Gastrocnemius medialis (tissue), 4 donors: ENCODE data around the gene ZNF718. TPM values are rescaled to one million over a fixed set of nuclear protein-coding genes. Genes with fewer than 3 reads are reported as not detected.
A peak's percentile ranks its signal among the peaks of the same experiment; 100 is the strongest.
"Not testable (repeated sequence)": the region's sequence is repeated elsewhere in the genome, so short reads cannot be mapped to it uniquely, and the experiment has no call there.

ENCODE experiments used
- ATAC-seq, 2 donors: fragments of 150-250 bp; one replicate each; pipeline ENCODE4 v1.9.1; 2016
- DNase-seq, 2 donors: peaks; one replicate each; pipeline ENCODE4 v3.0.0-alpha.2; 2019
- H3K27ac ChIP-seq, 4 donors: fragments of 200-600 bp; sonication (generic); 1 replicate in 1 of 4; 2 replicates in 3 of 4; pipeline ENCODE4 v1.5.1; 2016 to 2018; ENCODE audit warnings: mild to moderate bottlenecking in 2 of 4, moderate library complexity in 1 of 4
- H3K27me3 ChIP-seq, 3 donors: fragments of 200-600 bp; sonication (generic) in 2 of 3; 1 replicate in 1 of 3; 2 replicates in 2 of 3; pipeline versions ENCODE4 v1.5.1 to v1.6.0; 2016 to 2019; ENCODE audit warnings: mild to moderate bottlenecking in 1 of 3, moderate library complexity in 1 of 3
- H3K36me3 ChIP-seq, 2 donors: fragments of 200-600 bp; sonication (generic) in 1 of 2; one replicate each; pipeline ENCODE4 v1.5.1; 2017 to 2018
- H3K4me1 ChIP-seq, 2 donors: fragments of 200-600 bp; sonication (generic) in 1 of 2; one replicate each; pipeline ENCODE4 v1.5.1; 2016 to 2017; ENCODE audit warnings: mild to moderate bottlenecking in 2 of 2
- H3K4me3 ChIP-seq, 4 donors: fragments of 200-600 bp; sonication (generic) in 3 of 4; 1 replicate in 1 of 4; 2 replicates in 3 of 4; pipeline ENCODE4 v1.5.1; 2016 to 2019; ENCODE audit warnings: mild to moderate bottlenecking in 2 of 4
- H3K9me3 ChIP-seq, 3 donors: fragments of 200-600 bp; sonication (generic) in 2 of 3; 1 replicate in 1 of 3; 2 replicates in 2 of 3; pipeline ENCODE4 v1.5.1; 2016 to 2019
- POLR2A ChIP-seq, 2 donors: fragments of 450-650 bp; IDR thresholded peaks; one replicate each; pipeline ENCODE4 v1.6.1; 2017; ENCODE audit warnings: antibody characterized with exemption in 2 of 2, mild to moderate bottlenecking in 2 of 2, moderate library complexity in 2 of 2
- in situ Hi-C, 4 donors: fragments of 200-750 bp; cut with MboI; loops; one replicate each; pipeline versions ENCODE4 v1.15.0 to v1.8.0; 2017; ENCODE audit warnings: low sequenced_read_pairs in 4 of 4
- intact Hi-C: fragments of 100-400 bp; cut with DNase I; formaldehyde crosslinking; loops from one replicate; pipeline ENCODE4 v1.15.1; 2023; ENCODE audit warnings: low total_unique reads
- total RNA-seq, 4 donors: library from RNA; depleted of rRNA; stranded (reverse); fragments of >200 nt; gene quantifications; one replicate each; pipeline versions ENCODE4 v1.1.0 to v1.2.3, GENCODE V29; 2016
- TF ChIP-seq, protein P1 (sequence below), 5 experiments: fragments of 450-650 bp in 3 of 5; fragments of 200-600 bp in 2 of 5; sonication (generic) in 2 of 5; IDR thresholded peaks in 4 of 5; conservative IDR thresholded peaks in 1 of 5; 1 replicate in 4 of 5; 2 replicates in 1 of 5; pipeline ENCODE4 v1.5.1; 2016 to 2019; ENCODE audit warnings: antibody characterized with exemption in 5 of 5, mild to moderate bottlenecking in 3 of 5, moderate library complexity in 3 of 5

ZNF718 gene
- total RNA-seq: 1 to 10 TPM; 1.1 to 1.3 (median 1.3) TPM

GRCh38 chr4:124275-125081, at the start of gene ZNF718:
Gene ZNF718 (plus strand): TSS chr4:124501. CDS start chr4:124671, 170 bp downstream.
- H3K27me3 ChIP-seq: no peaks in the 10 kb centered on the region
- peak within 1 kb of the TSS; percentile 80 to 82 (median 82) for H3K27ac ChIP-seq
- peak within 1 kb of the TSS; percentile 73 to 93 (median 84) for H3K4me3 ChIP-seq
- H3K9me3 ChIP-seq: no peaks in the 10 kb centered on the region
- ATAC-seq (peak; percentile 99 to 100), DNase-seq (peak; percentile 78 to 79)
- H3K4me1 ChIP-seq: no peaks in the 10 kb centered on the region
- TF ChIP-seq, protein P1, sequence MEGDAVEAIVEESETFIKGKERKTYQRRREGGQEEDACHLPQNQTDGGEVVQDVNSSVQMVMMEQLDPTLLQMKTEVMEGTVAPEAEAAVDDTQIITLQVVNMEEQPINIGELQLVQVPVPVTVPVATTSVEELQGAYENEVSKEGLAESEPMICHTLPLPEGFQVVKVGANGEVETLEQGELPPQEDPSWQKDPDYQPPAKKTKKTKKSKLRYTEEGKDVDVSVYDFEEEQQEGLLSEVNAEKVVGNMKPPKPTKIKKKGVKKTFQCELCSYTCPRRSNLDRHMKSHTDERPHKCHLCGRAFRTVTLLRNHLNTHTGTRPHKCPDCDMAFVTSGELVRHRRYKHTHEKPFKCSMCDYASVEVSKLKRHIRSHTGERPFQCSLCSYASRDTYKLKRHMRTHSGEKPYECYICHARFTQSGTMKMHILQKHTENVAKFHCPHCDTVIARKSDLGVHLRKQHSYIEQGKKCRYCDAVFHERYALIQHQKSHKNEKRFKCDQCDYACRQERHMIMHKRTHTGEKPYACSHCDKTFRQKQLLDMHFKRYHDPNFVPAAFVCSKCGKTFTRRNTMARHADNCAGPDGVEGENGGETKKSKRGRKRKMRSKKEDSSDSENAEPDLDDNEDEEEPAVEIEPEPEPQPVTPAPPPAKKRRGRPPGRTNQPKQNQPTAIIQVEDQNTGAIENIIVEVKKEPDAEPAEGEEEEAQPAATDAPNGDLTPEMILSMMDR (IDR thresholded peaks at IDR 0.05 in 4 of 5, conservative IDR thresholded peaks at IDR 0.05 in 1 of 5): no peak
- peak; percentile 53 to 69 for TF ChIP-seq POLR2A (IDR thresholded peaks at IDR 0.05)
- in situ Hi-C loops: no loop called here
- peaks cover 0 to 6% of the 10 kb centered on the region in 2 donors for H3K36me3 ChIP-seq
- intact Hi-C loops: no loop called here

GRCh38 chr4:85951-86350, 38.4 kb upstream of the ZNF718 start:
- ATAC-seq: no peak
- H3K4me1 ChIP-seq: no peaks in the 10 kb centered on the region
- no peaks in the 10 kb centered on the region for H3K27me3 ChIP-seq
- no peak overlapping the region for H3K27ac ChIP-seq
- peaks cover 38 to 85% (median 57%) of the 10 kb centered on the region in 3 donors for H3K9me3 ChIP-seq
- in situ Hi-C loops (no loop called here), intact Hi-C loops (no loop called here)
- H3K4me3 ChIP-seq: peak overlapping the region in 1 of 4 donors; percentile 33
- TF ChIP-seq, protein P1 (IDR thresholded peaks at IDR 0.05 in 4 of 5, conservative IDR thresholded peaks at IDR 0.05 in 1 of 5): no peak
- DNase-seq: no peak
- peaks cover 21 to 81% of the 10 kb centered on the region in 2 donors for H3K36me3 ChIP-seq

DNA sequence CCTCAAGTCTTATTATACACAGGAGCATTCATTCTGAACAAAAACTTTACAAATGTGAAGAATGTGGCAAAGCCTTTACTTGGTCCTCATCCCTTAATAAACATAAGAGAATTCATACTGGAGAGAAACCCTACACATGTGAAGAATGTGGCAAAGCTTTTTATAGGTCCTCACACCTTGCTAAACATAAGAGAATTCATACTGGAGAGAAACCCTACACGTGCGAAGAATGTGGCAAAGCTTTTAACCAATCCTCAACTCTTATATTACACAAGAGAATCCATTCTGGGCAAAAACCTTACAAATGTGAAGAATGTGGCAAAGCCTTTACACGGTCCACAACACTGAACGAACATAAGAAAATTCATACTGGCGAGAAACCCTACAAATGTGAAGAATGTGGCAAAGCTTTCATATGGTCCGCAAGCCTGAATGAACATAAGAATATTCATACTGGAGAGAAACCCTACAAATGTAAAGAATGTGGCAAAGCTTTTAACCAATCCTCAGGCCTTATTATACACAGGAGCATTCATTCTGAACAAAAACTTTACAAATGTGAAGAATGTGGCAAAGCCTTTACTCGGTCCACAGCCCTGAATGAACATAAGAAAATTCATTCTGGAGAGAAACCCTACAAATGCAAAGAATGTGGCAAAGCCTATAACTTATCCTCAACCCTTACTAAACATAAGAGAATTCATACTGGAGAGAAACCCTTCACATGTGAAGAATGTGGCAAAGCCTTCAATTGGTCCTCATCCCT, 37.6 kb upstream of the ZNF718 start:
- H3K4me3 ChIP-seq: peak overlapping the region in 1 of 4 donors; percentile 33
- H3K36me3 ChIP-seq: peaks cover 26 to 74% of the 10 kb centered on the region in 2 donors

DNA sequence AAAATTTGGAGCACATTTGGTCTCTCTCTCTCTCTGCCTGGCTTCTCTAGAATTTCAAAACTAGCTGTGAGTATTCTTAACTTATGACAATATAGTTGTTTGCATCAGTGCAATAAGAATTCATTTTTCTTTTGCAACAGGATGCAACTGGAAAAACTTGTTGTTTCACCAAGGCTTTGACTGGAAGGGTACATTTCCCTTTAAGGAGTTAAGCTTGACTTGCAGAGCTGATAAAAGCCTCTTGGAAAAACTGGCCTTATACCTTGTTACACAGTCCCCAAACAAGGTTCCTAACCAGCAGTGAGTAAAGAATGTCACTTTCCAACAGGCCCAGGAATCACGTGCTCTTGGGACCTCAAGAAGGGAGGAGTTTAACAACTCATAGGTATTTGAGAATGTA, 25.9 kb upstream of the ZNF718 start:
- Histone ChIP-seq H3K36me3 (no peaks in the 10 kb centered on the region), H3K9me3 (peaks cover 7 to 56% (median 25%) of the 10 kb centered on the region in 3 donors), H3K27me3 (no peaks in the 10 kb centered on the region), H3K27ac (no peak overlapping the region), H3K4me1 (no peaks in the 10 kb centered on the region), H3K4me3 (no peak overlapping the region)
- no peak for TF ChIP-seq POLR2A (IDR thresholded peaks at IDR 0.05)
- TF ChIP-seq, protein P1 (IDR thresholded peaks at IDR 0.05 in 4 of 5, conservative IDR thresholded peaks at IDR 0.05 in 1 of 5): no peak
- intact Hi-C loops: no loop called here
- in situ Hi-C loops: no loop called here
- DNase-seq: no peak
- no peak for ATAC-seq

More for the DNA sequence above, 37.6 kb upstream of the ZNF718 start:
- DNase-seq, H3K27me3 ChIP-seq, in situ Hi-C loops, intact Hi-C loops, H3K27ac ChIP-seq, H3K4me1 ChIP-seq, ATAC-seq: not testable (repeated sequence)
- H3K9me3 ChIP-seq: peaks cover 46 to 89% (median 62%) of the 10 kb centered on the region in 3 donors

DNA sequence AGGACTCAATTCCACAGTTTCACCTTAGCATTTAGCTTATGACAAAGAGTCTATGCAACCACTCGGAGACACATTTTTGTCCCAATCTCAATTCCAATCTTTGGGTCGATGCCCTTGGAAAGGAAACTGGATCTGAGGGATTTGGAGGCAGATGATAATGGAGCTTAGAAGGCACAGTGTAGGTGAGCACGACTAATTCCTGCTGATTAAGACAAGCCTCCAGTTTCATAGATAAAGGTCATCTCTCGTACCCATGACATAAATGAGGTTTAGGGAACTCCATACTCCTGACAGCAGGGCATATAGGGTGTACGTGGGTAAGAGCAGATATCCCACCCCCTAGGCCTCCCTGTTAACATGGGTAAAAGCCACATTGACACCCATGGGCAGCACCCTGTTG, 24.4 kb upstream of the ZNF718 start:
- intact Hi-C loops (no loop called here), in situ Hi-C loops (no loop called here)
- ATAC-seq (no peak), DNase-seq (no peak)
- Histone ChIP-seq H3K27me3 (no peaks in the 10 kb centered on the region), H3K27ac (no peak overlapping the region), H3K4me1 (no peaks in the 10 kb centered on the region), H3K4me3 (no peak overlapping the region), H3K9me3 (peaks cover 7 to 41% (median 21%) of the 10 kb centered on the region in 3 donors), H3K36me3 (no peaks in the 10 kb centered on the region)
- no peak for TF ChIP-seq POLR2A (IDR thresholded peaks at IDR 0.05)
- TF ChIP-seq, protein P1 (IDR thresholded peaks at IDR 0.05 in 4 of 5, conservative IDR thresholded peaks at IDR 0.05 in 1 of 5): no peak
